ENCODE measurements around the gene FHL2. TPM values are rescaled to one million over a fixed set of nuclear protein-coding genes. Genes with fewer than 3 reads are reported as not detected.

The FHL2 gene
- total RNA-seq, 2 experiments from 2014 or later = not detected

DNA sequence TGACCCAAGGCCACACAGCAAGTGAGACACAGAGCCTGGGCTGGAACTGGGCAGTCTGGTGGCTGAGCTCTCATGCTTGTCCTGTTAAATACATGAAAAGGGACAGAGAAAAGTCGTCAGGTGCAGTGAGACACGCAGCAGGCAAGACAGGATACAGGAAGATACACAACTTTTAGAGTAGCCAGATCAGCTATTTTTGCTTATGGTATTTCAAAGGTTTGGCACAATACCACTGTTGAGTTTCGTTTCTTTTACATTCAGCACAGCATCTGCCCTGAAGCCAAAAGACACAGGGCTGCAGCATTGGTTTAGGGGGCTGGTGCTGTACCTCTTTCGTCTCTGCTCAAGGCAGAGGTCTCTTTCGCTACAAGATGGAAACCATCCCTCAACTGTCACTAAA lies 14.0 kb downstream of the FHL2 start:
- BruUV-seq (replicated peaks) = no TSS peak
- no peak overlapping the region for H3K27ac ChIP-seq (ENCODE audit: low read depth, low read length, poor library complexity, severe bottlenecking)
- no peak overlapping the region for H2AFZ ChIP-seq (ENCODE audit: low read length)
- DNase-seq (ENCODE audit: low spot score) = no peak
- H3K4me2 ChIP-seq (ENCODE audit: low read length) = no peak overlapping the region
- H3K9me2 ChIP-seq (ENCODE audit: insufficient read depth, low read length) = no peaks in the 10 kb centered on the region
- ChIA-PET POLR2A (no interaction called here), CTCF (ENCODE audit: unreplicated experiment) (no interaction called here)
- no peaks in the 10 kb centered on the region for H4K20me1 ChIP-seq (ENCODE audit: insufficient read depth, low read length)
- TF ChIP-seq, protein P1, sequence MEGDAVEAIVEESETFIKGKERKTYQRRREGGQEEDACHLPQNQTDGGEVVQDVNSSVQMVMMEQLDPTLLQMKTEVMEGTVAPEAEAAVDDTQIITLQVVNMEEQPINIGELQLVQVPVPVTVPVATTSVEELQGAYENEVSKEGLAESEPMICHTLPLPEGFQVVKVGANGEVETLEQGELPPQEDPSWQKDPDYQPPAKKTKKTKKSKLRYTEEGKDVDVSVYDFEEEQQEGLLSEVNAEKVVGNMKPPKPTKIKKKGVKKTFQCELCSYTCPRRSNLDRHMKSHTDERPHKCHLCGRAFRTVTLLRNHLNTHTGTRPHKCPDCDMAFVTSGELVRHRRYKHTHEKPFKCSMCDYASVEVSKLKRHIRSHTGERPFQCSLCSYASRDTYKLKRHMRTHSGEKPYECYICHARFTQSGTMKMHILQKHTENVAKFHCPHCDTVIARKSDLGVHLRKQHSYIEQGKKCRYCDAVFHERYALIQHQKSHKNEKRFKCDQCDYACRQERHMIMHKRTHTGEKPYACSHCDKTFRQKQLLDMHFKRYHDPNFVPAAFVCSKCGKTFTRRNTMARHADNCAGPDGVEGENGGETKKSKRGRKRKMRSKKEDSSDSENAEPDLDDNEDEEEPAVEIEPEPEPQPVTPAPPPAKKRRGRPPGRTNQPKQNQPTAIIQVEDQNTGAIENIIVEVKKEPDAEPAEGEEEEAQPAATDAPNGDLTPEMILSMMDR (conservative IDR thresholded peaks at IDR 0.05; ENCODE audit: low read length) = no peak
- intact Hi-C loops (cut with micrococcal nuclease; ENCODE audit: unreplicated experiment) = no loop called here
- H3K79me2 ChIP-seq (ENCODE audit: insufficient read depth, low read depth, low read length) = no peaks in the 10 kb centered on the region
- H3K36me3 ChIP-seq (ENCODE audit: insufficient read depth, low read length) = no peaks in the 10 kb centered on the region
- H3K4me3 ChIP-seq (ENCODE audit: low read depth, low read length, poor library complexity, severe bottlenecking) = no peak overlapping the region
- no peaks in the 10 kb centered on the region for H3K4me1 ChIP-seq (ENCODE audit: insufficient read depth, low read length, poor library complexity, severe bottlenecking)
- H3K9me3 ChIP-seq (ENCODE audit: low read length) = no peaks in the 10 kb centered on the region

DNA sequence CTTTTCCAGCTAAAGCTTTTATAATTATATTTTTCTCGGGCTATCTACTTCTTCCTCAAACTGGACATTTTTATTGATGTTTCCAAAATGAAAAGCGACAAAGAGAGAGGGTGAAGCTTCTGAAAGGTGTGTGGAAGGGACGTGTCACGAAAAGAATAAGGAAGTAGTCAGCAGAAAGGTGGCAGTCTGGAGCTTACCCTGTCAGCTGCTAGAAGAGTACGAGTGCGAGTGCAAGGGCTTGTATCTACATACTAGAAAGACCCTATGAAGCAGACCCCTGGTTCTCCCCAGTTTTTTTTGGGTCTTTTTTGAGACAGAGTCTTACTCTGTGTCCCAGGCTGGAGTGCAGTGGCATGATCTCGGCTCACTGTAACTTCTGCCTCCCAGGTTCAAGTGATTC lies 14.6 kb downstream of the FHL2 start:
- no peaks in the 10 kb centered on the region for H4K20me1 ChIP-seq (ENCODE audit: insufficient read depth, low read length)
- CTCF ChIA-PET (ENCODE audit: unreplicated experiment) = no interaction called here
- no TSS peak for BruUV-seq (replicated peaks)
- intact Hi-C loops (cut with micrococcal nuclease; ENCODE audit: unreplicated experiment) = no loop called here
- no peak overlapping the region for H3K4me2 ChIP-seq (ENCODE audit: low read length)
- DNase-seq (ENCODE audit: low spot score) = no peak
- no peaks in the 10 kb centered on the region for H3K9me2 ChIP-seq (ENCODE audit: insufficient read depth, low read length)
- POLR2A ChIA-PET = interaction anchor here (0.6 kb wide), 1 partner anchor 166 kb away, joined by 3 read pairs; no protein-coding TSS in a partner anchor
- no peaks in the 10 kb centered on the region for H3K79me2 ChIP-seq (ENCODE audit: insufficient read depth, low read depth, low read length)
- no peaks in the 10 kb centered on the region for H3K36me3 ChIP-seq (ENCODE audit: insufficient read depth, low read length)
- no peak overlapping the region for H3K4me3 ChIP-seq (ENCODE audit: low read depth, low read length, poor library complexity, severe bottlenecking)
- TF ChIP-seq, protein P1 (conservative IDR thresholded peaks at IDR 0.05; ENCODE audit: low read length) = no peak
- no peak for TF ChIP-seq EZH2phosphoT487 (IDR thresholded peaks at IDR 0.05; ENCODE audit: borderline replicate concordance, low read depth, low read length)
- H3K9me3 ChIP-seq (ENCODE audit: low read length) = no peaks in the 10 kb centered on the region
- H2AFZ ChIP-seq (ENCODE audit: low read length) = no peak overlapping the region
- H3K27ac ChIP-seq (ENCODE audit: low read depth, low read length, poor library complexity, severe bottlenecking) = no peak overlapping the region
- H3K4me1 ChIP-seq (ENCODE audit: insufficient read depth, low read length, poor library complexity, severe bottlenecking) = no peaks in the 10 kb centered on the region

DNA sequence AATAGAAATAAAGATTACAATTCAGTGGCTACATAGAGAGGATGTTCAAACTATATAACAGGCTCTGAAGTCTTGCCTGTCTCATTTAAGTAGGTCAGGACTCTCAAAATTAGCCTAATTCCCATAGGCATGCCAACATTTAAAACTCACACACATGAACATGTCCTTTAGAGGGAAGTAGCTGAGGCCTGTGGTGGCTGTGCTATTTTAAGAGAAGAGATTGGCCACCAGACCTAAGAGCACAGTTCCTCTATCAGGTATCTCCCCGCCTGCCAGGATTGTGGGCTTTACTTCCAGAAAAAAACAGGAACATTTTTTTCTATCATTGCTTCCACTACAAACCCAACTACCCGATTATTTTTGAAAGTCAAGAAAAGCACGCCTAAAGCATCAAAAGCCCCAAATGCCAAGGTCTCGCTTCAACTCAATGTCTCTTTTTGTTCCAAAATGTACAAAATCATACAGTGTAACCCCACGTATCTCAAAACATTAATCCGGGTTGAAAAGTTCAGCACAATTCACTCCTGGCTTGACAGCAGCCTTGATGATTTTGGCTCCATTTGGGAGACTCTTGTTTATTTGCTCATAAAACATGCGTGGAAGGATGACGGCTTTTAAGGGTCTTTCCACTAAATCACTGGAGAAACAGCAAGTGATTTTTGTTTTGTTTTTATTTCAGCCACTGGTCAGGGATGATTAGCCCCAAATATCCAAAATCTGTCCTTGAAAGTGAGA lies 15.3 kb downstream of the FHL2 start:
- no peaks in the 10 kb centered on the region for H3K9me2 ChIP-seq (ENCODE audit: insufficient read depth, low read length)
- no peaks in the 10 kb centered on the region for H4K20me1 ChIP-seq (ENCODE audit: insufficient read depth, low read length)
- TF ChIP-seq, protein P1 (conservative IDR thresholded peaks at IDR 0.05; ENCODE audit: low read length) = no peak
- TF ChIP-seq EZH2phosphoT487 (IDR thresholded peaks at IDR 0.05; ENCODE audit: borderline replicate concordance, low read depth, low read length) = no peak
- H3K27ac ChIP-seq (ENCODE audit: low read depth, low read length, poor library complexity, severe bottlenecking) = no peak overlapping the region
- CTCF ChIA-PET (ENCODE audit: unreplicated experiment) = no interaction called here
- intact Hi-C loops (cut with micrococcal nuclease; ENCODE audit: unreplicated experiment) = no loop called here
- H3K36me3 ChIP-seq (ENCODE audit: insufficient read depth, low read length) = no peaks in the 10 kb centered on the region
- no peaks in the 10 kb centered on the region for H3K4me1 ChIP-seq (ENCODE audit: insufficient read depth, low read length, poor library complexity, severe bottlenecking)
- no peak overlapping the region for H3K4me2 ChIP-seq (ENCODE audit: low read length)
- no TSS peak for BruUV-seq (replicated peaks)
- no peak overlapping the region for H3K4me3 ChIP-seq (ENCODE audit: low read depth, low read length, poor library complexity, severe bottlenecking)
- no peak for DNase-seq (ENCODE audit: low spot score)
- no peak overlapping the region for H2AFZ ChIP-seq (ENCODE audit: low read length)
- POLR2A ChIA-PET = interaction anchor here (0.6 kb wide), 1 partner anchor 167 kb away, joined by 3 read pairs; no protein-coding TSS in a partner anchor
- no peaks in the 10 kb centered on the region for H3K9me3 ChIP-seq (ENCODE audit: low read length)
- H3K79me2 ChIP-seq (ENCODE audit: insufficient read depth, low read depth, low read length) = no peaks in the 10 kb centered on the region

Data from OCI-LY7 (cell line).